HCT116 (cell line): ENCODE results near the gene CAMKK2.

Experiments used
- CTCF ChIP-seq, 3 experiments: fragments of 200-600 bp in 1 of 3; sonication (generic) in 1 of 3; IDR thresholded peaks in 2 of 3; conservative IDR thresholded peaks in 1 of 3; 2 replicates each; pipeline ENCODE4 v1.5.1; 2012 to 2017; ENCODE audit warnings: low read depth in 2 of 3, low read length in 2 of 3, antibody characterized with exemption in 1 of 3, borderline replicate concordance in 1 of 3, control low read depth in 1 of 3, mild to moderate bottlenecking in 1 of 3, mixed read lengths in 1 of 3, mixed run types in 1 of 3, moderate library complexity in 1 of 3; ENCODE audit not compliant: insufficient read depth in 1 of 3
- ELF1 ChIP-seq: IDR thresholded peaks from 2 replicates; pipeline ENCODE4 v1.6.1; 2012; ENCODE audit warnings: low read depth, borderline replicate concordance
- EZH2 ChIP-seq: fragments of 200-600 bp; sonication (generic); IDR thresholded peaks from 2 replicates; pipeline ENCODE4 v1.6.1; 2017; ENCODE audit warnings: antibody characterized with exemption, mixed run types
- EZH2phosphoT487 ChIP-seq: fragments of 200-600 bp; IDR thresholded peaks from 2 replicates; pipeline ENCODE4 v1.6.1; 2018; ENCODE audit warnings: antibody characterized with exemption, borderline replicate concordance
- POLR2A ChIP-seq: IDR thresholded peaks from 2 replicates; pipeline ENCODE4 v1.7.0; 2011; ENCODE audit warnings: borderline replicate concordance; ENCODE audit not compliant: insufficient read depth, insufficient read length; ENCODE audit errors: extremely low read depth
- POLR2AphosphoS5 ChIP-seq: IDR thresholded peaks from 2 replicates; pipeline ENCODE4 v1.6.1; 2011; ENCODE audit warnings: mild to moderate bottlenecking, low read depth, low read length, moderate library complexity
- SIN3A ChIP-seq: IDR thresholded peaks from 2 replicates; pipeline ENCODE4 v1.6.1; 2012; ENCODE audit warnings: low read depth
- SP1 ChIP-seq: IDR thresholded peaks from 2 replicates; pipeline ENCODE4 v1.6.1; 2012; ENCODE audit warnings: low read depth
- TF ChIP-seq, protein P1 (sequence below): IDR thresholded peaks from 2 replicates; pipeline ENCODE4 v1.6.1; 2012

GRCh38 chr12:121288986-121289385, 7.5 kb downstream of the CAMKK2 start:
- TF ChIP-seq CTCF (IDR thresholded peaks at IDR 0.05 in 2 of 3, conservative IDR thresholded peaks at IDR 0.05 in 1 of 3; ENCODE audit: borderline replicate concordance in 1 of 3, insufficient read depth in 1 of 3, low read depth in 2 of 3, low read length in 2 of 3) = no peak
- TF ChIP-seq ELF1 = no peak
- no peak for TF ChIP-seq EZH2
- TF ChIP-seq POLR2AphosphoS5 = no peak
- no peak for TF ChIP-seq POLR2A
- TF ChIP-seq, protein P1, sequence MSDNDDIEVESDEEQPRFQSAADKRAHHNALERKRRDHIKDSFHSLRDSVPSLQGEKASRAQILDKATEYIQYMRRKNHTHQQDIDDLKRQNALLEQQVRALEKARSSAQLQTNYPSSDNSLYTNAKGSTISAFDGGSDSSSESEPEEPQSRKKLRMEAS = no peak
- no peak for TF ChIP-seq SP1
- TF ChIP-seq SIN3A = no peak
- no peak for TF ChIP-seq EZH2phosphoT487
